Effector memory CD8-positive, alpha-beta T cell (primary cell): Measurements from ENCODE around the gene DIPK2A.

Experiments
- ATAC-seq: fragments of 150-1000 bp; cut with Tn5 transposase; replicated peaks from 2 replicates; pipeline ENCODE4 v1.10.0; 2021; ENCODE audit warnings: mild to moderate bottlenecking, moderate library complexity
- DNase-seq, 3 experiments: peaks; one replicate each; pipeline ENCODE4 v3.0.0; 2021
- H3K27ac Mint-ChIP-seq, 2 donors: one replicate each; pipeline ENCODE4 v1.8.0; 2022; ENCODE audit warnings: mild to moderate bottlenecking in 2 of 2, mixed read lengths in 2 of 2, moderate library complexity in 2 of 2
- H3K27me3 Mint-ChIP-seq, 2 donors: one replicate each; pipeline ENCODE4 v1.8.0; 2022; ENCODE audit warnings: mixed read lengths in 2 of 2
- H3K36me3 Mint-ChIP-seq: one replicate; pipeline ENCODE4 v1.8.0; 2022; ENCODE audit warnings: mild to moderate bottlenecking, moderate library complexity, mixed read lengths; ENCODE audit not compliant: insufficient read depth
- H3K4me1 Mint-ChIP-seq, 2 donors: one replicate each; pipeline ENCODE4 v1.8.0; 2022; ENCODE audit warnings: low read depth in 2 of 2, mixed read lengths in 2 of 2
- H3K4me3 Mint-ChIP-seq, 2 donors: one replicate each; pipeline ENCODE4 v1.8.0; 2022; ENCODE audit warnings: mild to moderate bottlenecking in 2 of 2, mixed read lengths in 2 of 2, moderate library complexity in 2 of 2
- H3K9me3 Mint-ChIP-seq, 2 donors: one replicate each; pipeline ENCODE4 v1.8.0; 2022; ENCODE audit warnings: mixed read lengths in 2 of 2

The DIPK2A gene

DNA sequence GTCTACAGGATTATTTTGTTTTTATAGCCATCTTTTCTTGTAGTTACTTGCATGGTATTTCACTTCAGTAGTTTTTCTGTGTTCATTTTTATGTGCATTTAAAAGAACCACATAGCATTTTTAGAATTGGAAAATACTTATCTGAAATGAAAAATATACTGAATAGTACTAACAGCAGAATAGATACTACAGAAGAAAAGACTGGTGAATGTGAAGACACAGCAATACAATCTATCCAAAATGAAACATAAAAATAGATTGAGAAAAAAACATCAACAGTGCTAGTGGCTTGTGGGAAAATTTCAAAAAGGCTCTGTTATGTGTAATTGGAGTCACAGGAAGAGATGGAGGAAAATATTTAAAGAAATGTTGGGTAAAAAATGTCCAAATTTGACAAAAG lies 12.7 kb upstream of the DIPK2A start:
- DNase-seq (no peak), ATAC-seq (no peak)
- Mint-ChIP-seq H3K4me1 (peaks cover 6 to 24% of the 10 kb centered on the region in 2 donors), H3K4me3 (peak overlapping the region in 1 of 2 donors; percentile 33), H3K36me3 (no peaks in the 10 kb centered on the region), H3K9me3 (peaks cover 3 to 12% of the 10 kb centered on the region in 2 donors), H3K27ac (no peak overlapping the region), H3K27me3 (peaks cover 43 to 48% of the 10 kb centered on the region in 2 donors)

DNA sequence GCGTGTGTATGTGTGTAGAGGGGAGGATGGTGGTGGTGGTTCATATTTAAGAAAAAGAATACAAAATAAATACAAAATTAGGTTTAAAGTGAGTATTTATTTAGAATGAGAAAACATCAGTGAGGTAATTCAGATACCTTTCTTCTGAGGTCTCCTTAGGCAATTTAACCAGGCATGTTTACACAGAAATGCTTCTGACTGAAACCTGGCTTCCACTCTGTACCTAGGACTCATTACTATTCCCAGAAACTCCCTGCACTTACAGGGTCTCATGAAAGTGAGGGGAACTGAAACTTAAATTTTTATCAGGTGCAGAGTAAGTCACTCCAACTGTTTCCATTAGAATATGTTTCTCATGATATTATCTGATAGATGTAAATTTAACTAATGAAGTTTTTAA lies 10.3 kb upstream of the DIPK2A start:
- DNase-seq: no peak
- Mint-ChIP-seq H3K27ac (no peak overlapping the region), H3K36me3 (no peaks in the 10 kb centered on the region), H3K27me3 (peaks cover 33 to 42% of the 10 kb centered on the region in 2 donors), H3K4me3 (no peak overlapping the region), H3K4me1 (peaks cover 6 to 22% of the 10 kb centered on the region in 2 donors), H3K9me3 (peaks cover 3 to 12% of the 10 kb centered on the region in 2 donors)
- no peak for ATAC-seq

DNA sequence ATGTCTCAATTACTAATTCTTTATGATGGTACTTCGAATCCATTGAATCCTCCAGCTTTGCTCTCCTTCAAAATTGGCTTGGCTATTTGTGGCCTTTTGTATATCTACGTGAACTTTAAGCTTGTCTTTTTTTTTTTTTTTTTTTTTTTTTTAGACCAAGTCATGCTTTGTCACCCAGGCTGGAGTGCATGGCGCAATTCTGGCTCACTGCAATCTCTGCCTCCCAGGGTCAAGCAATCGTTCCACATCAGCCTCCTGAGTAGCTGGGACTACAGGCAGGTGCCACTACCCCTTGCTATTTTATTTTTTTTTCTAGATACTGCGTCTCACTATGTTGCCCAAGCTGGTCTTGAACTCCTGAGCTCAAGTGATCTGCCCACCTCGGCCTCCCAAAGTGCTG lies 7.7 kb upstream of the DIPK2A start:
- H3K27ac Mint-ChIP-seq: no peak overlapping the region

DNA sequence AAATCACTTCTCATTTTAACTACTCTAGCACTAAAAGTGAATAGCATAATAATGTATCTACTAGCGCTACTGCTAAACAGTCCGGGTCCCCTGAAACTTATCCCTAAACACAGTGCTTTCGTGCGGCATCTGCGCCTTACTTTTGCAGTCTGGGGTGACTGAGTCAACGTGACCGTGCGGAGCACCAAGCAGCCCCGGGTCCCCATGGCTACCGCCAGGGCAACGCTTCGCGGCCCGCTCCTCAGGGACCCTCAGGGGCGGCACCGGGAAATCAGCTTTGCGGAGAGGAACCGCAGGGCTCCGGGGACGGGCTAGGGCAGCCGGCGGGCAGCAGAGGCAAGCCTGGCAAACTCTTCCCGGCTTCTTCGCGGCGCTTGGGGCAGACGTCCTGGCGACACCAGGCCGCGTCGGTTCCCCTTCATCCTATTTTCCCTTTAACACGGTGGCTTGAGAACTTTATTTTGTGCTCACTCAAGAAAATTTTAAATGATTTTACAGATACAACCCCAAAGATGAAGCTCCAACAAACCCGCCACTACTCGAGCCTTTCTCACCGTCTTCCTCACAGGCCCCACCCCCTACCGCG lies 757 bp upstream of the DIPK2A start:
- ATAC-seq (peak; percentile 9), DNase-seq (peak; percentile 38 to 42 (median 41))
- Mint-ChIP-seq H3K27ac (peak overlapping the region; percentile 93 to 95), H3K9me3 (no peaks in the 10 kb centered on the region), H3K27me3 (no peaks in the 10 kb centered on the region), H3K36me3 (peaks cover 23% of the 10 kb centered on the region), H3K4me1 (peaks cover 11 to 19% of the 10 kb centered on the region in 2 donors), H3K4me3 (peak overlapping the region; percentile 91 to 94)

More for the DNA sequence above, 7.7 kb upstream of the DIPK2A start:
- ATAC-seq (no peak), DNase-seq (no peak)
- Mint-ChIP-seq H3K4me1 (no peaks in the 10 kb centered on the region), H3K27me3 (peaks cover 27 to 32% of the 10 kb centered on the region in 2 donors), H3K36me3 (no peaks in the 10 kb centered on the region), H3K9me3 (peaks cover 3 to 8% of the 10 kb centered on the region in 2 donors), H3K4me3 (no peak overlapping the region)

DNA sequence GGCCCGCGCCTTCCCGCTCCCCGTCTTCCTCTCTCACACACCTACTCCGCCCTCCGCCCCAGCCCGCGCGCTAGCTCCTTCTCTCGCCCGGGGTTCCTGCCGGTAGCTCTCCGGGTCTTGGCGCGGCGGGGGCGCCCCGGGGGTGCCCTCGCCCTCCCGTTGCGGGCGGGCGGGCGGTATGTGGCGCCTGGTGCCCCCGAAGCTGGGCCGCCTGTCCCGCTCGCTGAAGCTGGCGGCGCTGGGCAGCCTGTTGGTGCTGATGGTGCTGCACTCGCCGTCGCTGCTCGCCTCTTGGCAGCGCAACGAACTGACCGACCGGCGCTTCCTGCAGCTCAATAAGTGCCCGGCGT lies 507 bp downstream of the DIPK2A start:
- DNase-seq: no peak
- peak; percentile 5 for ATAC-seq

DNA sequence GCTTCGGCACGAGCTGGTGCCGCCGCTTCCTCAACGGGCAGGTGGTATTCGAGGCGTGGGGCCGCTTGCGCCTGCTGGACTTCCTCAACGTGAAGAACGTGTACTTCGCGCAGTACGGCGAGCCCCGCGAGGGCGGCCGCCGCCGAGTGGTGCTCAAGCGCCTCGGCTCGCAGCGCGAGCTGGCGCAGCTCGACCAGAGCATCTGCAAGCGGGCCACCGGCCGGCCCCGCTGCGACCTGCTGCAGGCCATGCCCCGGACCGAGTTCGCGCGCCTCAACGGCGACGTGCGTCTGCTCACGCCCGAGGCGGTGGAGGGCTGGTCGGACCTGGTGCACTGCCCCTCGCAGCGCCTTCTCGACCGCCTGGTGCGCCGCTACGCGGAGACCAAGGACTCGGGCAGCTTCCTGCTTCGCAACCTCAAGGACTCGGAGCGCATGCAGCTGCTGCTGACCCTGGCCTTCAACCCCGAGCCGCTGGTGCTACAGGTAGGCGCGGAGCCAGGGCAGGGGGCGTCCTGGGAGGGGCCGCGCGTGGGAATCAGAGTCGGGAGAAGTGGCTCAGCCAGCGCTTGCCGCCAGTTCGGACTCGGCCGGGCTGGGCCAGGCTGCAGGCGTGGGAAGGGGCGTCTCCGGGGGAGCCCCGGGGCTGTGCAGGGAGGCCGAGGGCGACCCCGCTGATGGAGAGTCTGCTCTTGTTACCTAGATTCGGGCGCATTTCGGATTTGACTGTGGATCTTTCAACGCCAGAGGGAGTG lies 1.1 kb downstream of the DIPK2A start:
- peaks cover 23% of the 10 kb centered on the region for H3K36me3 Mint-ChIP-seq
- DNase-seq (peak; percentile 38 to 68 (median 38)), ATAC-seq (peak; percentile 14)
- H3K9me3 Mint-ChIP-seq: no peaks in the 10 kb centered on the region
- peak overlapping the region; percentile 93 to 95 for H3K27ac Mint-ChIP-seq
- peak overlapping the region; percentile 91 to 94 for H3K4me3 Mint-ChIP-seq
- H3K27me3 Mint-ChIP-seq: no peaks in the 10 kb centered on the region
- H3K4me1 Mint-ChIP-seq: peaks cover 19 to 28% of the 10 kb centered on the region in 2 donors

More for the DNA sequence above, 507 bp downstream of the DIPK2A start:
- H3K4me3 Mint-ChIP-seq: peak overlapping the region; percentile 91 to 94
- peaks cover 16 to 24% of the 10 kb centered on the region in 2 donors for H3K4me1 Mint-ChIP-seq
- H3K9me3 Mint-ChIP-seq: no peaks in the 10 kb centered on the region
- peak overlapping the region; percentile 93 to 95 for H3K27ac Mint-ChIP-seq
- H3K36me3 Mint-ChIP-seq: peaks cover 23% of the 10 kb centered on the region
- H3K27me3 Mint-ChIP-seq: no peaks in the 10 kb centered on the region

DNA sequence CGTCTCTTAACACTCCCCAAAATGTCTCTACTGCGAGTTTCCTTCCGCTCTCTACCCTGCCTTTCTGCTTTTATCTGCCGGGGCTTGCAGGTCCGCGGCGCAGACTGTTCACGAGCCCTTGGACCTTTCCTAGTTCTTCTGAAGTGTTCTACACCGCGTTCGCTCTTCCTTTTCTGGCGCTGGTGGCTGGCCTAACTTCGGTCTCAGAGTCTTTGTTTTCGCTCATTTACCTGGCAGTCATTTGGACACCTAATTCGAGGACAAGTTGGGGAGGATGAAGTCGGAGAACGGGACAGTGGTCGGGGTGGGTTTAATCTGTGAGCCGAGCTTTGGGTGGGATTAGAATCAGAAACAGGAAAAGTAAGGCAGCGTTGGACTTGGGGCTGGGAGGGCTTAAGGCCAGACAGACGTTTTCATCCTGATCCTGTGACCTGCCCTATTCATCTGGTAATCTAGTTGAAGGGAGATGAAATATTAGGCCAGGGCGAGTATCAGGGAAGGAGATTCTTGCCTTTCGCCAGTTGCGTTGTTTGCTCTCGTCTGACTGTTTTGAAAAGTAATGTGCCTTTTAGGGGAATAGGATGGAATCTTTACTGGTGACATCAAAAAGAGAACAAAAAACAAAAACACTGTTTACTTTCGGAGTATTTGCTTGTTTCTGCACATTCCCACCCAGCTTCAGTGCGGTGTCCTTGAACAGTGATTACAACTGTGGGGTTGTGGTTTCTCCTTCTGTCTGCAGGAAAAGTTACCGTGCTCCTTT lies 1.8 kb downstream of the DIPK2A start:
- H3K4me3 Mint-ChIP-seq: peak overlapping the region; percentile 91 to 94
- H3K9me3 Mint-ChIP-seq: no peaks in the 10 kb centered on the region
- DNase-seq: peak in 2 of 3 experiments; percentile 58 to 59
- H3K4me1 Mint-ChIP-seq: peaks cover 25 to 33% of the 10 kb centered on the region in 2 donors
- peak; percentile 28 for ATAC-seq
- H3K27ac Mint-ChIP-seq: peak overlapping the region; percentile 93 to 95
- peaks cover 23% of the 10 kb centered on the region for H3K36me3 Mint-ChIP-seq
- H3K27me3 Mint-ChIP-seq: no peaks in the 10 kb centered on the region

DNA sequence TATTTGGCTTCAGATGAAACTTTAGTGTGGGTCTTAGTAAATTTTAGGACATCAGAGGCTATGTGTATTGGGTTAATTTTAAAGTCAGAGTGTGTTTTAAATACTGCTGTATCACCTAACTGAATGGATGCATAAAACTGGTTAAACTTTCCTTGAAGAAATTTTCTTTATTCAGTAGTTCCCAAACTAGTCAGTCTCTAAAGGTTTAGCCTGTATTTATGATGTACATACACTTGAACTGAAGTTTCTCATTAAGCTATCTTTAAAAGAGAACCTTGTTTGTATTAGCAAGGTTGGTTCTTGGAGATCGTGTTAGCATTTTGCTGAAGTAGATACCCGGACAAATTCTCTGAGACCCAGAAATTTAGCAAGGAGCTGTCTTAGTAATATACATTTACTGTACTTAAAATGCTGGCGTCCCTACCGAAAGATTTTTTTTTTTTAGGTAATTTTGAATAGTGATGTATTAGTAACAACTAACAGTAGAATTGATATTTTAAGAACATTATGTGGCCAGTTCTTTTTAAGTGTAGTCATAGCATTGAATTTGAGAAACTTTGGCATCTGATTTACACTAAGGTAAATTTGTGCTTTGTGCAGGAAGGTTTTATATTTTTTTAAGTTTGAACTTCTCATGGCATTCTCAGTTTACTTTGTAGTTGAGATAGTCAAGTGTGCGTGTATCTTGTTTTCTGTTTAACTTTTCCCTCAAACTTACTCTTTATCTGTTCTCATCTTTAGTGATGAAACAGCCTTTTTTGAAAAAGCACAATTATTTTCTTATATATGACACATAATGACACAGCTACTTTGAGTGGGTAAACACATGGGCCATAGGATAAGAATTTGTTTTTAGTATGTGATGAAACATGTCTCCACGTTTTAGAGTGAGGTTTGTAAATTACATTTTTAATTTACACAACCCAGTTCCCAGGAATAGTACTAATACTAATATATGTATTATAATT lies 2.9 kb downstream of the DIPK2A start:
- ATAC-seq: no peak
- H3K9me3 Mint-ChIP-seq: no peaks in the 10 kb centered on the region
- H3K27ac Mint-ChIP-seq: peak overlapping the region in 1 of 2 donors; percentile 95
- H3K36me3 Mint-ChIP-seq: peaks cover 23% of the 10 kb centered on the region
- H3K4me1 Mint-ChIP-seq: peaks cover 27 to 44% of the 10 kb centered on the region in 2 donors
- no peak for DNase-seq
- H3K27me3 Mint-ChIP-seq: no peaks in the 10 kb centered on the region
- H3K4me3 Mint-ChIP-seq: peak overlapping the region; percentile 91 to 94

DNA sequence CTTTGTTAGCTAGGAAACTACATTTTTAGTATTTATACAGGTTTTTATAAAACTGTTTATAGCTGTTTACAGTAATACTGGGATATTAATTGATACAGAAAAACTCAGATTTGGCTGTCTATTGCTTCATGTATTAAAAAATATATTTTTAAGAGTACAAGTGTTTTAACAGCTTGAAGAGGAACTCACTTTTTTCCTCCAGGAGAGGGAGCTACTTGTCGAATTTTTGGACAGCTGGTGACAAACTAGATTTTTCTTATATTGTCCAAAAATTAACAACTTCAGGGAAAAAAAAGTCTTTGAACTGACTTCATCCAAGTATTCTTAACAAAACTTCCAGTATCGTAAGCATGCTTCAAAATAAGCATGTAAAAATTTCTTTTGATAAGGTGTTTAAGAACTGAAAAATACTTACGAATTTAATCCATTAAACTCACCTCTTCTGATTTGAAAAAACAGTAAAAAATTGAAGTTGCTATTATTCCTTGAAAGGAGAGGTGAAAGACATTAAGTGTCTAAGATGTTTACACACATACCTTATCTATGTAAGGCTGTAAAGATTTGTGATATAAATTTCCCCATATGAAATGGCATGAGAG lies 4.0 kb downstream of the DIPK2A start:
- no peak for DNase-seq
- H3K27ac Mint-ChIP-seq: no peak overlapping the region
- H3K9me3 Mint-ChIP-seq: no peaks in the 10 kb centered on the region
- ATAC-seq: no peak
- no peaks in the 10 kb centered on the region for H3K27me3 Mint-ChIP-seq
- H3K36me3 Mint-ChIP-seq: peaks cover 26% of the 10 kb centered on the region
- no peak overlapping the region for H3K4me3 Mint-ChIP-seq
- H3K4me1 Mint-ChIP-seq: peaks cover 29 to 44% of the 10 kb centered on the region in 2 donors

DNA sequence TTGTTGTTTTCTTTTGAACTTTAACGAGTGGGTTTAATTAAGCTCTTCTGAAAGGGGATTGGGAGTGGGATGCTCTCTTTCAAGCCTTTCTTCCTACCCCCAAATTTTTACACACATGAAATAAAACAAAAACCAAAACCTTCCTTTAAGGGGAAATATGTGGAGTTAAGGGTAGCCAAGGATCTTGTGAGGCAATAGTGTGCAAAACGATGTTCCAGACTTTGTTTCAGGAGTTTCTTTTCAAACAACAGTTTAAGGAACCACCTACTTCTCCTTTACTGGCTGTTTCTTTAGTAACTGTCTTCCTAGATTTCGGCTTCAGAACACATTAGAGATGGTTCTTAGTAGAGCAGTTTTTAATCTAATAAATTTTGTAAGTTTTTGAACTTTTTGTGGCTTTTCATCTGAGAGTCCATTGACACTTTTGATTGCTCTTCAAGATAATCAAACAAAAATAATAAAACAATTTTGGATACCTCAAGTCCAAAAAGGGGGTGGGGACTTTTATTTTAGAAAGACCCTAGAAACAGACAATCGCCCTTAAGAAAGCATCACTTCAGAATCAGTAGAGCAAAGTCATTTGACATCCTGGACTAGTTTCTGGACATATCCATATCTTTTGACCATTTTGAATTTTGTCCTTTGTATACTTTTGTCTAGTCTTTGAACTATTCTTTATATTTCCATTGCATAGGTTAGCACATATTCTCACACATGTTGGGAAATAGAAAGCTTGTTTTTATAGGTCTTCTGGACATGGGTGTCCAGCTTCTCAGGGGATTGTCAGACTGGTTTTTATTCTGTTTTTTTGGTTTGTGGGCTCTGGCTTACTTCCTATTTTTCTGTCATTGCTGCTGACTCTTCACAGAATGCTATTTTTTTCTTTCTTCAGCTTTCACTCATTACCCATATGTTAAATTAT lies 6.0 kb downstream of the DIPK2A start:
- Mint-ChIP-seq H3K27me3 (no peaks in the 10 kb centered on the region), H3K4me3 (peak overlapping the region; percentile 12 to 20), H3K27ac (no peak overlapping the region), H3K4me1 (peaks cover 31 to 56% of the 10 kb centered on the region in 2 donors), H3K9me3 (no peaks in the 10 kb centered on the region), H3K36me3 (peaks cover 12% of the 10 kb centered on the region)
- no peak for DNase-seq
- no peak for ATAC-seq

DNA sequence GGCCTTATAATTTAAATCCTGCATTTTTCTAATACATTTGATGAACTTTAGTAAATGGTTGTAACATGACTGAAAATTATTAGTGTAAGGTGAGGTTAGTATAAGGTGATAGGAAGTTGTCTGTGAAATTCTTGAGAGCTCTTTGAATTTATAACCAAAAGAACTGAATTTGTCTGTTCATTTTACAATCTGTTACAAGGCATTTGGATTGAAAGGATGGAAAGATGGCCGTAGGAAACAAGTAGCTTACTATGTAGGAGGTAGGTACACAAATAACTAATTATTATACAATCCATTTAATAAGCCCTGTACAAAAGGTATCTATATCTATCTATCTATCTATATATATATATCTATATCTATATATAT lies 6.6 kb downstream of the DIPK2A start:
- Mint-ChIP-seq H3K27ac (no peak overlapping the region), H3K27me3 (no peaks in the 10 kb centered on the region), H3K4me1 (peaks cover 35 to 61% of the 10 kb centered on the region in 2 donors), H3K36me3 (peaks cover 9% of the 10 kb centered on the region), H3K9me3 (peaks cover 0 to 2% of the 10 kb centered on the region in 2 donors), H3K4me3 (peak overlapping the region; percentile 12 to 20)
- ATAC-seq (no peak), DNase-seq (no peak)

DNA sequence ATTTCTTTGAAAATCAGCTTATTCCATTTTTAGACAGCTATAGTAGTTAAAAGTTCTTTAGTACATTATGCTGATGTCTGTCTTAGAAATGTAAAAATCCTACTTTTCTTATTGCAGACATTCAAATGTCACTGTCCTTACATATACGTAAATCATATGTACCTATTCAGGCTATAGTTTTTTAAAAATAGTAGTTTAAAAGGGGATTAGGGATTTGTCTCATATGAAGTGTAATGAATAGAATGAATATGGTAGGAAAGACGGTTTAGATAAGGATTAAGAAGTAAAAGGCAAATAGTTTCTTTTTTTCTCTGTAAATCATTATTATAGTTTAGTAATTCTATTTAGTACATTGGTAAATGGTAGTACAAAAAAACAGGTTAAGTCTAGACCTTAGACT lies 7.4 kb downstream of the DIPK2A start:
- Mint-ChIP-seq H3K36me3 (peaks cover 5% of the 10 kb centered on the region), H3K4me3 (no peak overlapping the region), H3K27ac (no peak overlapping the region), H3K4me1 (peaks cover 37 to 60% of the 10 kb centered on the region in 2 donors), H3K27me3 (no peaks in the 10 kb centered on the region), H3K9me3 (peaks cover 0 to 2% of the 10 kb centered on the region in 2 donors)
- no peak for ATAC-seq
- DNase-seq: no peak
